GM06990 (cell line): ENCODE results near the gene NAALADL2.

Experiments used
- DNase-seq: peaks from one replicate; pipeline ENCODE4 v3.0.0-alpha.2; 2011; ENCODE audit not compliant: insufficient read length; ENCODE audit errors: extremely low read depth
- H3K27me3 ChIP-seq: replicated peaks from 2 replicates; pipeline ENCODE4 v1.6.0; 2011; ENCODE audit warnings: low read length; ENCODE audit not compliant: control insufficient read depth, insufficient read depth
- H3K36me3 ChIP-seq: 2 replicates; pipeline ENCODE4 v1.5.1; 2011; ENCODE audit warnings: low read length; ENCODE audit not compliant: control insufficient read depth, insufficient read depth
- H3K4me3 ChIP-seq: replicated peaks from 2 replicates; pipeline ENCODE4 v1.5.1; 2011; ENCODE audit warnings: low read depth, mild to moderate bottlenecking, control low read depth, low read length
- TF ChIP-seq, protein P1 (sequence below): IDR thresholded peaks from 2 replicates; pipeline ENCODE4 v1.5.1; 2011; ENCODE audit warnings: low read length, control low read depth, mild to moderate bottlenecking, inconsistent platforms; ENCODE audit not compliant: insufficient read depth, poor library complexity, severe bottlenecking

The NAALADL2 gene

GRCh38 chr3:175212896-175213295 lies 353.8 kb downstream of the NAALADL2 start:
- Histone ChIP-seq H3K27me3 (no peaks in the 10 kb centered on the region), H3K4me3 (no peak overlapping the region), H3K36me3 (no peaks in the 10 kb centered on the region)
- DNase-seq: no peak
- TF ChIP-seq, protein P1, sequence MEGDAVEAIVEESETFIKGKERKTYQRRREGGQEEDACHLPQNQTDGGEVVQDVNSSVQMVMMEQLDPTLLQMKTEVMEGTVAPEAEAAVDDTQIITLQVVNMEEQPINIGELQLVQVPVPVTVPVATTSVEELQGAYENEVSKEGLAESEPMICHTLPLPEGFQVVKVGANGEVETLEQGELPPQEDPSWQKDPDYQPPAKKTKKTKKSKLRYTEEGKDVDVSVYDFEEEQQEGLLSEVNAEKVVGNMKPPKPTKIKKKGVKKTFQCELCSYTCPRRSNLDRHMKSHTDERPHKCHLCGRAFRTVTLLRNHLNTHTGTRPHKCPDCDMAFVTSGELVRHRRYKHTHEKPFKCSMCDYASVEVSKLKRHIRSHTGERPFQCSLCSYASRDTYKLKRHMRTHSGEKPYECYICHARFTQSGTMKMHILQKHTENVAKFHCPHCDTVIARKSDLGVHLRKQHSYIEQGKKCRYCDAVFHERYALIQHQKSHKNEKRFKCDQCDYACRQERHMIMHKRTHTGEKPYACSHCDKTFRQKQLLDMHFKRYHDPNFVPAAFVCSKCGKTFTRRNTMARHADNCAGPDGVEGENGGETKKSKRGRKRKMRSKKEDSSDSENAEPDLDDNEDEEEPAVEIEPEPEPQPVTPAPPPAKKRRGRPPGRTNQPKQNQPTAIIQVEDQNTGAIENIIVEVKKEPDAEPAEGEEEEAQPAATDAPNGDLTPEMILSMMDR: no peak

- H3K27me3 ChIP-seq: no peaks in the 10 kb centered on the region
- no peak overlapping the region for H3K4me3 ChIP-seq
- DNase-seq: no peak
- no peaks in the 10 kb centered on the region for H3K36me3 ChIP-seq
- TF ChIP-seq, protein P1: no peak
These were observed 355.1 kb downstream of the NAALADL2 start for GRCh38 chr3:175214216-175214615.

GRCh38 chr3:175215833-175216232 lies 356.7 kb downstream of the NAALADL2 start:
- Histone ChIP-seq H3K36me3 (no peaks in the 10 kb centered on the region), H3K4me3 (no peak overlapping the region), H3K27me3 (no peaks in the 10 kb centered on the region)
- no peak for DNase-seq
- TF ChIP-seq, protein P1: no peak

DNA sequence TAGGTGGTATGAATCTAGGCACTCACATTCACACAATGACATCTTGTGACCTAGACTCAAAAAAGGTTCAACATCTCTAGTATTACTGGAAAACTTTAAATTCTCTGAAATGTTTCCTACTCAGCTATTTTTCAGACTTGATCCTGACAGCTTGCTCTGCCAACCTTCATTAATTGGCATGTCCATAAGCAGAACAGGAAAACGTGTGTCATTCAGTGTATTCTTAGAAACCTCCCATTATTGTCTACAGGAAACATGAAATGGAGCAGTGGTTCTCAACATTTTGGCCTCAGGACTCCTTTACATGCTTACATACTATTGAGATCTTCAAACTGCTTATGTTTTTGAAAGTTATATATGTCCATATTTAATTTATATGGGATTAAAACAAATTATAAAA lies 363.2 kb downstream of the NAALADL2 start:
- DNase-seq: no peak
- no peaks in the 10 kb centered on the region for H3K36me3 ChIP-seq
- H3K27me3 ChIP-seq: no peaks in the 10 kb centered on the region
- TF ChIP-seq, protein P1: no peak
- no peak overlapping the region for H3K4me3 ChIP-seq

DNA sequence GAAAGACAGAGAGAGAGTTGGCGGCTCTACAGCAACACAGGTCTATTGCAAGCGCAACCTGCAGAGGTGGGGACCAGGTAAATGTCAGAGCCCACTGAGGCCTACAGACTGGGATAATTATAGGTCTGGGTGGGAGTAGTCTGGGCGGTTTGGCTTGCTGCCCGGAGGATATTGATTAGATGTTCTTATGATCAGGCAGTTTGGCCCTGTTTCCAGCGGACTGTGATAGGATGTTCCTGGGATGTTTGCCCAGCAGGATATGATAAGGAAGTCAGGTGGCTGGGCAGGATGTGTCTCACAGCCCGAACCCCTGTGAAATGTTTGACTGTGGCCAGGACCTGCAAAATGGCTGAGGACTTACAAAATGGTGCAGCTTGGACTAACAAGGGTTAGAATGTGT lies 364.9 kb downstream of the NAALADL2 start:
- H3K27me3 ChIP-seq: no peaks in the 10 kb centered on the region
- DNase-seq: no peak
- H3K4me3 ChIP-seq: no peak overlapping the region
- TF ChIP-seq, protein P1: no peak
- no peaks in the 10 kb centered on the region for H3K36me3 ChIP-seq

GRCh38 chr3:175226444-175226843 lies 367.3 kb downstream of the NAALADL2 start:
- DNase-seq: no peak
- TF ChIP-seq, protein P1: no peak
- Histone ChIP-seq H3K4me3 (no peak overlapping the region), H3K27me3 (no peaks in the 10 kb centered on the region), H3K36me3 (no peaks in the 10 kb centered on the region)
